Measurements from ENCODE around the gene ATP2C2. TPM values are rescaled to one million over a fixed set of nuclear protein-coding genes. Genes with fewer than 3 reads are reported as not detected.

The ATP2C2 gene
- total and polyA plus RNA-seq, 2 donors (not counting 1 experiment from before 2014, with no cell fraction given), result not detected

DNA sequence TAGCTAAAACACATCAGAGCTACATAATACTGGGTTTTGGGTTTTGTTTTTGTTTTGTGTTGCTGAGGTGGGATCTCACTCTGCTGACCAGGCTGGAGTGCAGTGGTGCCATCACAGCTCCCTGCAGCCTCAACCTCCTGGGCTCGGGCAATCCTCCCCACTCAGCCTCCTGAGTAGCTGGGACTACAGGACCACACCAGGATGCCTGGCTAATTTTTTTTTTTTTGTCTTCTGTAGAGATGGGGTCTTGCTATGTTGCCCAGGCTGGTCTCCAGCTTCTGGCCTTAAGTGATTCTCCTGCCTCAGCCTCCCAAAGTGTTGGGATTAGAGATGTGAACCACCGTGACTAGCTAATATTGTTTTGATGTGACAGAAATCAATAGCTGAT lies 129.9 kb downstream of the ATP2C2 start:
- H3K27ac Mint-ChIP-seq, result no peak overlapping the region
- intact Hi-C loops (cut with micrococcal nuclease), result no loop called here
- Histone ChIP-seq H3K27me3 (replicated peaks in 1 of 4; ENCODE audit: control extremely low read depth in 1 of 4, control insufficient read depth in 3 of 4, insufficient read depth in 4 of 4, low read length in 3 of 4) (no peaks in the 10 kb centered on the region), H2AFZ (ENCODE audit: insufficient read depth, low read depth, low read length, poor library complexity, severe bottlenecking) (no peak overlapping the region), H3K9ac (ENCODE audit: low read length) (no peak overlapping the region), H3K4me3 (ENCODE audit: control extremely low read depth in 1 of 5, extremely low read depth in 1 of 5, insufficient read depth in 1 of 5, low read depth in 2 of 5, low read length in 4 of 5) (no peak overlapping the region), H4K20me1 (ENCODE audit: control insufficient read depth, insufficient read depth, low read length, poor library complexity, severe bottlenecking) (no peaks in the 10 kb centered on the region), H3K9me3 (ENCODE audit: control extremely low read depth in 1 of 3, control insufficient read depth in 2 of 3, insufficient read depth in 1 of 3, low read length in 2 of 3) (peaks cover 0 to 6% (median 0%) of the 10 kb centered on the region in 3 donors), H3K79me2 (ENCODE audit: control insufficient read depth, insufficient read depth, low read length) (no peaks in the 10 kb centered on the region), H3K27ac (ENCODE audit: low read length in 2 of 2) (no peak overlapping the region), H3K4me1 (ENCODE audit: control insufficient read depth in 2 of 2, insufficient read depth in 2 of 2, low read length in 2 of 2) (no peaks in the 10 kb centered on the region), H3K36me3 (replicated peaks in 1 of 2; ENCODE audit: control extremely low read depth in 1 of 2, control insufficient read depth in 1 of 2, extremely low read depth in 1 of 2, insufficient read depth in 2 of 2, low read length in 1 of 2) (peaks cover 0 to 36% of the 10 kb centered on the region in 2 experiments), H3K4me2 (replicated peaks; ENCODE audit: low read depth, low read length, poor library complexity, severe bottlenecking) (no peak overlapping the region)
- DNase-seq (no peak), ATAC-seq (ENCODE audit: low read depth) (no peak)
- ChIA-PET POLR2A (no interaction called here), CTCF (interaction anchor here (0.7 to 1.7 kb wide), 4 partner anchors 8 to 125 kb away, joined by 3 to 6 read pairs (median 4); partner anchors contain the start of gene COTL1)
- peaks cover 5% of the 10 kb centered on the region for H3K4me1 Mint-ChIP-seq
- no CpG with 5 or more reads among the region's 2 CpGs for WGBS (ENCODE audit: insufficient coverage)
- no peak overlapping the region for H3K4me3 Mint-ChIP-seq
- no peaks in the 10 kb centered on the region for H3K27me3 Mint-ChIP-seq
- TF ChIP-seq EZH2 (IDR thresholded peaks at IDR 0.05; ENCODE audit: borderline replicate concordance, insufficient read depth, low read depth, low read length, poor library complexity, severe bottlenecking), result no peak
- TF ChIP-seq, protein P1, sequence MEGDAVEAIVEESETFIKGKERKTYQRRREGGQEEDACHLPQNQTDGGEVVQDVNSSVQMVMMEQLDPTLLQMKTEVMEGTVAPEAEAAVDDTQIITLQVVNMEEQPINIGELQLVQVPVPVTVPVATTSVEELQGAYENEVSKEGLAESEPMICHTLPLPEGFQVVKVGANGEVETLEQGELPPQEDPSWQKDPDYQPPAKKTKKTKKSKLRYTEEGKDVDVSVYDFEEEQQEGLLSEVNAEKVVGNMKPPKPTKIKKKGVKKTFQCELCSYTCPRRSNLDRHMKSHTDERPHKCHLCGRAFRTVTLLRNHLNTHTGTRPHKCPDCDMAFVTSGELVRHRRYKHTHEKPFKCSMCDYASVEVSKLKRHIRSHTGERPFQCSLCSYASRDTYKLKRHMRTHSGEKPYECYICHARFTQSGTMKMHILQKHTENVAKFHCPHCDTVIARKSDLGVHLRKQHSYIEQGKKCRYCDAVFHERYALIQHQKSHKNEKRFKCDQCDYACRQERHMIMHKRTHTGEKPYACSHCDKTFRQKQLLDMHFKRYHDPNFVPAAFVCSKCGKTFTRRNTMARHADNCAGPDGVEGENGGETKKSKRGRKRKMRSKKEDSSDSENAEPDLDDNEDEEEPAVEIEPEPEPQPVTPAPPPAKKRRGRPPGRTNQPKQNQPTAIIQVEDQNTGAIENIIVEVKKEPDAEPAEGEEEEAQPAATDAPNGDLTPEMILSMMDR (IDR thresholded peaks at IDR 0.05), result no peak
- peaks cover under 1% of the 10 kb centered on the region for H3K9me3 Mint-ChIP-seq (ENCODE audit: insufficient read depth)

DNA sequence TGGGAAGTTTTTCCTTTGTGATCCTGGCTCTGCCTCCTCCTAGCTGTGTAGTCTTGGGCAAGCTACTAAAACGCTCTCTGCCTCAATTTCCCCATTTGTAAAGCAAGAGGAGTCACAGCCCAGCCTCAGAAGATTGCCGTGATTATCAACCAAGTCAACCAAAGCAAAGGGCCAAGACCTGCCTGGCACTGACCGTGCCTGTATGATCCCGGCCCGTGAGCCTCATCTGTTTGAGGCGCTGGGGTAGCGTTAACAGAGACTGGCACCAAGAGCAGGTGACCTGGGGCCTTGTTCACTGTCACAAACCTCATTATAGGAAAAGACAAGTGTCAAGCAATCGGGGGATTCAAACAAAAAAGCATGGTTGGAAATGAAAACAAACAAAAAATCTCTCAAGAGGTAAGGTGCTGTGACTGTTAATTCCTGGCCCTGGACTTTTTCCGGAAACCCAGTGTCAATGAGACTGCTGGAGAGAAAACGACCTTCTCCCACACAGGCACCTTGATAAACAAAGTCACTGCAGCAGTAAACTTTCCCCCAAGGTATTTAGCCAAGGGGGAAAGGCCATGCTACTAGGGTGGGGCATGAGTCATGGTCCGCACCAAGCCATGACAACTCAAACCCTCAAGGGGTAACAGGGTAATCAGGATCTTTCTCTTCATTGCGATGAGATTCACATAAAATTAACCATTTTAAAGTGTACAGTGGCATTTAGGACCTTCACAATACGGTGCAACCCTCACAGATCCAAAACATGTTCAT lies 130.7 kb downstream of the ATP2C2 start:
- CTCF ChIA-PET, result interaction anchor here (0.8 to 1.7 kb wide), 2 partner anchors 119 to 124 kb away, joined by 3 to 6 read pairs; partner anchors contain the start of gene COTL1
- 97% methylated on average over 9 of the region's 13 CpGs for WGBS (ENCODE audit: insufficient coverage)

More for the DNA sequence above, 130.7 kb downstream of the ATP2C2 start:
- H3K27ac ChIP-seq (ENCODE audit: low read length in 2 of 2), result no peak overlapping the region
- POLR2A ChIA-PET, result interaction anchor here (0.6 kb wide), 1 partner anchor 300 kb away, joined by 4 read pairs; no protein-coding TSS in a partner anchor
- H3K4me1 ChIP-seq (ENCODE audit: control insufficient read depth in 2 of 2, insufficient read depth in 2 of 2, low read length in 2 of 2), result peaks cover 4 to 7% of the 10 kb centered on the region in 2 donors
- H3K36me3 ChIP-seq (replicated peaks in 1 of 2; ENCODE audit: control extremely low read depth in 1 of 2, control insufficient read depth in 1 of 2, extremely low read depth in 1 of 2, insufficient read depth in 2 of 2, low read length in 1 of 2), result peaks cover 0 to 32% of the 10 kb centered on the region in 2 experiments
- H3K9me3 ChIP-seq (ENCODE audit: control extremely low read depth in 1 of 3, control insufficient read depth in 2 of 3, insufficient read depth in 1 of 3, low read length in 2 of 3), result no peaks in the 10 kb centered on the region
- H2AFZ ChIP-seq (ENCODE audit: insufficient read depth, low read depth, low read length, poor library complexity, severe bottlenecking), result no peak overlapping the region
- ATAC-seq (ENCODE audit: low read depth) (no peak), DNase-seq (no peak)
- H3K4me1 Mint-ChIP-seq, result peaks cover 11% of the 10 kb centered on the region
- H3K27me3 Mint-ChIP-seq, result no peaks in the 10 kb centered on the region
- TF ChIP-seq EZH2 (IDR thresholded peaks at IDR 0.05; ENCODE audit: borderline replicate concordance, insufficient read depth, low read depth, low read length, poor library complexity, severe bottlenecking), result no peak
- TF ChIP-seq, protein P1 (IDR thresholded peaks at IDR 0.05), result no peak
- H3K27me3 ChIP-seq (replicated peaks in 1 of 4; ENCODE audit: control extremely low read depth in 1 of 4, control insufficient read depth in 3 of 4, insufficient read depth in 4 of 4, low read length in 3 of 4), result no peaks in the 10 kb centered on the region
- intact Hi-C loops (cut with micrococcal nuclease), result no loop called here
- H4K20me1 ChIP-seq (ENCODE audit: control insufficient read depth, insufficient read depth, low read length, poor library complexity, severe bottlenecking), result no peaks in the 10 kb centered on the region
- H3K4me3 Mint-ChIP-seq, result no peak overlapping the region
- no peak overlapping the region for H3K27ac Mint-ChIP-seq
- no peak overlapping the region for H3K4me3 ChIP-seq (ENCODE audit: control extremely low read depth in 1 of 5, extremely low read depth in 1 of 5, insufficient read depth in 1 of 5, low read depth in 2 of 5, low read length in 4 of 5)
- no peak overlapping the region for H3K4me2 ChIP-seq (replicated peaks; ENCODE audit: low read depth, low read length, poor library complexity, severe bottlenecking)
- no peak overlapping the region for H3K9ac ChIP-seq (ENCODE audit: low read length)
- peaks cover under 1% of the 10 kb centered on the region for H3K79me2 ChIP-seq (ENCODE audit: control insufficient read depth, insufficient read depth, low read length)
- H3K9me3 Mint-ChIP-seq (ENCODE audit: insufficient read depth), result no peaks in the 10 kb centered on the region

Data from B cell (primary cell).